Stimulated activated CD4-positive, alpha-beta T cell treated with anti-CD3 and anti-CD28 coated beads, Interleukin-15, amount 100 ng/mL, for 24 hours (primary cell): ENCODE results near the gene ARFGAP1.

Experiments used
- DNase-seq: peaks from one replicate; pipeline ENCODE4 v3.0.0-alpha.2; 2020

ARFGAP1 gene

GRCh38 chr20:63336232-63336752 lies 63.7 kb downstream of the ARFGAP1 start:
- no peak for DNase-seq

- DNase-seq = no peak
Measured at GRCh38 chr20:63337786-63338420, 65.3 kb downstream of the ARFGAP1 start.
